Osteocyte (in vitro differentiated cells): ENCODE measurements around the gene DIP2C. TPM values are rescaled to one million over a fixed set of nuclear protein-coding genes. Genes with fewer than 3 reads are reported as not detected.
A peak's percentile ranks its signal among the peaks of the same experiment; 100 is the strongest.
"Not testable (repeated sequence)": the region's sequence is repeated elsewhere in the genome, so short reads cannot be mapped to it uniquely, and the experiment has no call there.

ENCODE experiments used
- DNase-seq: peaks from one replicate; pipeline ENCODE4 v3.0.0; 2021; ENCODE audit warnings: mixed read lengths; ENCODE audit not compliant: unreplicated experiment; ENCODE audit errors: extremely low spot score
- H3K27ac Mint-ChIP-seq: one replicate; pipeline ENCODE4 v1.8.0; 2021; ENCODE audit warnings: mild to moderate bottlenecking, mixed read lengths; ENCODE audit not compliant: unreplicated experiment
- H3K27me3 Mint-ChIP-seq: one replicate; pipeline ENCODE4 v1.8.0; 2021; ENCODE audit warnings: mixed read lengths; ENCODE audit not compliant: unreplicated experiment
- H3K36me3 Mint-ChIP-seq: one replicate; pipeline ENCODE4 v1.8.0; 2021; ENCODE audit warnings: mixed read lengths; ENCODE audit not compliant: unreplicated experiment
- H3K4me1 Mint-ChIP-seq: one replicate; pipeline ENCODE4 v1.8.0; 2021; ENCODE audit warnings: mixed read lengths; ENCODE audit not compliant: unreplicated experiment
- H3K4me3 Mint-ChIP-seq: one replicate; pipeline ENCODE4 v1.8.0; 2021; ENCODE audit warnings: mild to moderate bottlenecking, moderate library complexity, mixed read lengths; ENCODE audit not compliant: unreplicated experiment
- H3K9me3 Mint-ChIP-seq: one replicate; pipeline ENCODE4 v1.8.0; 2021; ENCODE audit warnings: mixed read lengths; ENCODE audit not compliant: unreplicated experiment
- CTCF ChIP-seq: fragments of 200-600 bp; sonication (generic); IDR thresholded peaks from 2 replicates; pipeline ENCODE4 v1.5.0; 2021; ENCODE audit warnings: antibody characterized with exemption, mild to moderate bottlenecking, moderate library complexity
- total RNA-seq: library from RNA; stranded (reverse); gene quantifications from 2 replicates; pipeline ENCODE4 v1.2.1, GENCODE V29; 2021

Gene DIP2C
- total RNA-seq, 1 donor from 2014 or later = 36.8 TPM

DNA sequence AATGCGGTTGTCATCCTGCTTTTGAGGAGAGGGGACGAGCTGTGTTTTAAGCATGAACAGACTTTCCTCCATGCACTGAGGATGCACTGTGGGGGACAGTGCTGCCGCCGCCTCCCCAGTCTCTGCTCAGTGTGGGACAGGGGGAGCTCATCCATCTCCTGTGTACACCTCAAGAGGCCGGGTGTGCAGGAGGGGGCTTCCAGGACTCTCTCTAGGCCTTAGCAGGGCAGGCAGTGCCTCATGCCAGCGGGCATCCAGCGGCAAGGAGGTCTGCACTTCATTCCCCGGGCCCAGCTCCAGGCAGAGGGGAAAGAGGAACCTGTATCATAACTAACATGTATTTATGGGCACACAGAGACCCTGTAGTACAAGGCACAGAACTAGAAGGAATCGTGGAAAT, 89.7 kb downstream of the DIP2C start:
- Mint-ChIP-seq H3K27me3 (no peaks in the 10 kb centered on the region), H3K27ac (no peak overlapping the region), H3K4me3 (no peak overlapping the region), H3K9me3 (no peaks in the 10 kb centered on the region), H3K4me1 (peaks cover 49% of the 10 kb centered on the region), H3K36me3 (no peaks in the 10 kb centered on the region)
- no peak for TF ChIP-seq CTCF
- peak; percentile 66 for DNase-seq

DNA sequence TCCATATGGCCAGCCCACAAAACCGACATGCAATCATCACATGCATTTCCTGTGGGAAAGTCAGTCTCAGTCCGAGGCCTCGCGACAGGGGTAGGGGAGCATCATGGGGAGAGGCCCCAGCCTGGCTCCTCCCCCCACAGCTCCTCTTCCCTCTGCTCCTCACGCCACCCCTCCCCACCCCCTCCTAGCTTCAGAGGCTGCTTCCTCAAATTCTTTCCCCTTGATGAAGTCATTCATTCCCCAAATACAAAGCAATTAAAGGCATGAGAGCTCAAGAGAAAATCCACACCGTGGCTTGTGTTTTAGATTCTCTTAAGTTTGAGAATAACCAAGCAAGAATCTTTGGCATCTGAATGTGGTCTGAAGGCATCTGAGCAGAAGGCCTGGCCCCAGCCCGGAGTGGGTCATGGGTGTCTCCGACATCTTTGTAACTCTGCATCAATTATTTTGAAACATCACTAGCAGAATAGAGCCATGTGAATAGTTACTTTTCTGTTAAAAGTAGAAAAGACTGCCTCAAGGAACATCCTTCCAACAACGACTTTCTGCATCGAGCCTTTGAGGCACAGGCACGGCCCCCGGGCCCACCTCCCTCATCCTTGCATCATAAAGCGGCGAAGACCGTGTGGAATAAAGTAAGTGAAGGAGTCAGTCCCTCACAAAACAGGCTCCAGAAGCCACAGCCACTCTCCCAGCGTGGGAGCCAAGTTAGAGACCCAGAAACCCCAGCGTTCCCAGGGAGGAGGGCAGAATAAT, 90.9 kb downstream of the DIP2C start:
- Mint-ChIP-seq H3K4me1 (peaks cover 49% of the 10 kb centered on the region), H3K4me3 (peak overlapping the region; percentile 20), H3K27ac (peak overlapping the region; percentile 89), H3K36me3 (peaks cover 3% of the 10 kb centered on the region), H3K9me3 (no peaks in the 10 kb centered on the region), H3K27me3 (no peaks in the 10 kb centered on the region)
- DNase-seq = no peak
- no peak for TF ChIP-seq CTCF

- peaks cover 51% of the 10 kb centered on the region for H3K4me1 Mint-ChIP-seq
- H3K27ac Mint-ChIP-seq = peak overlapping the region; percentile 89
- H3K4me3 Mint-ChIP-seq = no peak overlapping the region
These were observed 91.5 kb downstream of the DIP2C start for GRCh38 chr10:597976-598375.

DNA sequence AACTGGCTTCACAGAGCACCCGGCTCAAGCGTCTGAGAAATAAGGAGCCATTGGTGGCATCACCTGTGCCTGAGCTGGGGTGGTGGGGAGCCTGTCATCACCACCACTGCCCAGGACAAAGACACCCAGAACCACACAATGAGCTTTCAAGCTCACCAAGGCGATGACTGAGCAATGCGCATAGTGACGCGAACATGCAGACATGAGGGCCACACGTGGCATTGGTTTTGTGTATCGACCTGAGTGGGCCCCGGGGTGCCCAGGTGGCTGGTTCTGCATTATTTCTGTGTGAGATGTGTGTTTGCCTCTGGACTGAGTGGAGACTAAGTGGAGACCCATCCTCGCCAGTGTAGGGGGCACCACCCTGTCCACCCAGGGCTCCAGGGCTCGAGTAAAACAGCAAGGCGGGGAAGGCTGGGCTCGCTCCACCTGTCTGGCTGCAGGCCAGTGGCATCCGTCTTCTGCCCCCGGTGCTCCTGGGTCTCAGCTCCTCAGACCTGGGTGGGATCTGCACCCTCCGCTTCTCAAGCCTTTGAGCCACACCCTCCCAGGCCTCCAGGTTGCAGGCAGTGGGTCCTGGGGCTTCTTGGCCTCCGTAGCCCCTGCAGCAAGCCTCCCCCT, 92.6 kb downstream of the DIP2C start:
- H3K4me3 Mint-ChIP-seq = no peak overlapping the region
- peaks cover 48% of the 10 kb centered on the region for H3K4me1 Mint-ChIP-seq
- peaks cover 4% of the 10 kb centered on the region for H3K36me3 Mint-ChIP-seq
- TF ChIP-seq CTCF = no peak
- H3K9me3 Mint-ChIP-seq = no peaks in the 10 kb centered on the region
- no peaks in the 10 kb centered on the region for H3K27me3 Mint-ChIP-seq
- H3K27ac Mint-ChIP-seq = no peak overlapping the region
- no peak for DNase-seq

More at GRCh38 chr10:597976-598375, 91.5 kb downstream of the DIP2C start:
- Mint-ChIP-seq H3K36me3 (peaks cover 4% of the 10 kb centered on the region), H3K27me3 (no peaks in the 10 kb centered on the region), H3K9me3 (no peaks in the 10 kb centered on the region)
- TF ChIP-seq CTCF = no peak
- DNase-seq = no peak

GRCh38 chr10:596131-596530, 93.3 kb downstream of the DIP2C start:
- not testable (repeated sequence) for H3K27me3 Mint-ChIP-seq, DNase-seq, H3K36me3 Mint-ChIP-seq, H3K4me3 Mint-ChIP-seq, H3K27ac Mint-ChIP-seq, H3K9me3 Mint-ChIP-seq
- peaks cover 48% of the 10 kb centered on the region for H3K4me1 Mint-ChIP-seq
